Erythroblast (primary cell): ENCODE results near the gene EFNA4.

Experiments
- GATA1 ChIP-seq: IDR thresholded peaks from 2 replicates; pipeline ENCODE4 v1.6.1; 2011; ENCODE audit warnings: low read depth, mild to moderate bottlenecking, control low read depth, low read length, moderate library complexity
- POLR2A ChIP-seq: IDR thresholded peaks from 2 replicates; pipeline ENCODE4 v1.6.1; 2011; ENCODE audit warnings: mild to moderate bottlenecking, low read length

DNA sequence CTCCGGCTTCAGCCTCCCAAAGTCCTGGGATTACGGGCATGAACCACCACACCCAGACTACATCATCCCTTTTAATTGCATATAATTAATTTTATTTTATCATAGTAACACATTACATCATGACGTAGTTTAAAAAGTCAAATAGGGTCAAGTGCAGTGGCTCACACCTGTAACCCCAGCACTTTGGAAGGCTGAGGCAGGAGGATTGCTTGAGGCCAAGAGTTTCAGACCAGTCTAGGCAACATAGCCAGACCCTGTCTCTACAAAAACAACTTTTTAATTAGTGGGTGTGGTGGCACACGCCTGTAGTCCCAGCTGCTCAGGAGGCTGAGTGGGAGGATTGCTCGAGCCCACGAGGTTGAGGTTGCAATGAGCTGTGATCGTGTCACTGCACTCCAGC lies 35.8 kb downstream of the EFNA4 start:
- TF ChIP-seq POLR2A (no peak), GATA1 (no peak)
